Measurements from ENCODE around the gene SLC36A4. TPM values are rescaled to one million over a fixed set of nuclear protein-coding genes. Genes with fewer than 3 reads are reported as not detected.

The SLC36A4 gene
- polyA plus RNA-seq, 1 experiment: 4.6 TPM

DNA sequence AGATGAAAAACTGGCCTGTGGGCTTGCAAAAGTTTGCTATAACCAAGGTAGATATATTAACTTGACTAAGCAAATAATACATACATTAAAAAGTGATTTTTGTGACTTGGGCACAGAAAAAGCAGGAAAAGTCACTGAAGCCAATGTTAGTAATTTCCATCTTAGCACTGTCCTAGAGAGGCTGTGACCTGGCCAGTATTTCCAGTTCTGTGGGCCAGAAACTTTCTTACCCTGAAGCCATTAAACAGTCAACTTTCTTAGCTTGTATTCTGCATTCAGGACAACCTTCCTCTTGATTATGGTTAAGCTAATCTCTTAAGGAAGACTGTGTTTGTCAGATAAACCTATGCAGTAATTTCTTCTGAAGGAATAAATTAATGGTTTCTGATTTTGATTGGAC lies 22.3 kb upstream of the SLC36A4 start:
- POLR2A ChIA-PET: no interaction called here
- H3K27me3 ChIP-seq (ENCODE audit: control insufficient read depth, insufficient read depth, low read length): no peaks in the 10 kb centered on the region
- H3K36me3 ChIP-seq (ENCODE audit: control insufficient read depth, insufficient read depth, low read length): no peaks in the 10 kb centered on the region
- no peak overlapping the region for H3K4me3 ChIP-seq (ENCODE audit: low read depth, low read length)
- CTCF ChIA-PET: interaction anchor here (1.3 to 1.4 kb wide), 2 partner anchors 15 to 277 kb away, joined by 3 to 4 read pairs; no protein-coding TSS in a partner anchor
- TF ChIP-seq, protein P1, sequence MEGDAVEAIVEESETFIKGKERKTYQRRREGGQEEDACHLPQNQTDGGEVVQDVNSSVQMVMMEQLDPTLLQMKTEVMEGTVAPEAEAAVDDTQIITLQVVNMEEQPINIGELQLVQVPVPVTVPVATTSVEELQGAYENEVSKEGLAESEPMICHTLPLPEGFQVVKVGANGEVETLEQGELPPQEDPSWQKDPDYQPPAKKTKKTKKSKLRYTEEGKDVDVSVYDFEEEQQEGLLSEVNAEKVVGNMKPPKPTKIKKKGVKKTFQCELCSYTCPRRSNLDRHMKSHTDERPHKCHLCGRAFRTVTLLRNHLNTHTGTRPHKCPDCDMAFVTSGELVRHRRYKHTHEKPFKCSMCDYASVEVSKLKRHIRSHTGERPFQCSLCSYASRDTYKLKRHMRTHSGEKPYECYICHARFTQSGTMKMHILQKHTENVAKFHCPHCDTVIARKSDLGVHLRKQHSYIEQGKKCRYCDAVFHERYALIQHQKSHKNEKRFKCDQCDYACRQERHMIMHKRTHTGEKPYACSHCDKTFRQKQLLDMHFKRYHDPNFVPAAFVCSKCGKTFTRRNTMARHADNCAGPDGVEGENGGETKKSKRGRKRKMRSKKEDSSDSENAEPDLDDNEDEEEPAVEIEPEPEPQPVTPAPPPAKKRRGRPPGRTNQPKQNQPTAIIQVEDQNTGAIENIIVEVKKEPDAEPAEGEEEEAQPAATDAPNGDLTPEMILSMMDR (IDR thresholded peaks at IDR 0.05; ENCODE audit: insufficient read depth, low read depth, low read length): no peak
- no peak for DNase-seq (ENCODE audit: low read depth)

DNA sequence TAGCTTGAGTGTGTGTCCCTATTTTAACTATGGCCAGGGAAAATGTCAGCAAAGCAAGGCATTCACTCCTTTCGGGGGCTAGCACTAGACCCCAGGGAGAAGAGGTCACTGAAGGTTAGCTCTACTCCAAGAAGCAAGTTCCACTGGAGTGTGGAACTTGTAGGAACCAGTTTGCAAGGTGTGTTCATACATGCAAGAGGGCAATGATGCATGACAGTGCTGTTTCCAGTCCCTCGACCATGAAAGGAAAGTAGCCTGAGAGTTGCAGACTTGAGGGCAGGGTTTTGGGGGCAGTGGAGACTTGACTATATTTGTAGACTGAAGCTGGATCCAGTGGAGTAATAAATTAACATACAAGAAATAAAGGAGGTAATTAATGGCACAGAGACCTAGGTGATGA lies 21.6 kb upstream of the SLC36A4 start:
- Histone ChIP-seq H3K4me3 (ENCODE audit: low read depth, low read length) (no peak overlapping the region), H3K27me3 (ENCODE audit: control insufficient read depth, insufficient read depth, low read length) (no peaks in the 10 kb centered on the region), H3K36me3 (ENCODE audit: control insufficient read depth, insufficient read depth, low read length) (no peaks in the 10 kb centered on the region)
- no peak for DNase-seq (ENCODE audit: low read depth)
- POLR2A ChIA-PET: no interaction called here
- CTCF ChIA-PET: interaction anchor here (1.3 to 1.4 kb wide), 2 partner anchors 15 to 277 kb away, joined by 3 to 4 read pairs; no protein-coding TSS in a partner anchor
- TF ChIP-seq, protein P1 (IDR thresholded peaks at IDR 0.05; ENCODE audit: insufficient read depth, low read depth, low read length): no peak

DNA sequence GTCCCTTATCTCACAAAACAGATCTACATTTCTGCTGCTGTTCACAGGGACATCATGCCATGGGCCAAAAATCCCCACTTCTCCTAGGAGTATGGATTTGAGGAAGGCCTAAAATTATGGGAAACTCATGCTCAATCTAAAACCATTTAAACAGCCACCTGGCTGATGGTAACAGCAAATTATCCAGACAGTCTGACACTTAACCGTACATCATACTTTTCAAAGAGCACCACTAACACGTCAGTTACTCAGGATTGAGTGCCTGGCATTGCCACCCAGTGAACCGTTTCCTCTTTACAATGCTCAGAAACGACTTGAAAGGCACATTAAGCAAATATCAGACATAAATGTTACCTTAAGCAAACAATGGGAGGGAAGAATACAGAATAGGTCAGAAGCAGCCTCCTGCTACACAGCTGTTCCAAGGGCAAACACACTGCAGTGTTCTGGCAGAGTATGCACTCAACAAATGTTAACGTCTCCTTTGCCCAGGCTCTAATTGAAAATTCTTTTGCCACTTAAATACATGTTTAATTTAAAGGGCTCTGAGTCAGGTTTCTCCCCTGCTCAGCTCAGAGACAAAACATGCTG lies 18.8 kb upstream of the SLC36A4 start:
- H3K27me3 ChIP-seq (ENCODE audit: control insufficient read depth, insufficient read depth, low read length): no peaks in the 10 kb centered on the region
- TF ChIP-seq, protein P1 (IDR thresholded peaks at IDR 0.05; ENCODE audit: insufficient read depth, low read depth, low read length): no peak
- no peaks in the 10 kb centered on the region for H3K36me3 ChIP-seq (ENCODE audit: control insufficient read depth, insufficient read depth, low read length)
- DNase-seq (ENCODE audit: low read depth): no peak
- ChIA-PET CTCF (no interaction called here), POLR2A (no interaction called here)
- H3K4me3 ChIP-seq (ENCODE audit: low read depth, low read length): no peak overlapping the region

DNA sequence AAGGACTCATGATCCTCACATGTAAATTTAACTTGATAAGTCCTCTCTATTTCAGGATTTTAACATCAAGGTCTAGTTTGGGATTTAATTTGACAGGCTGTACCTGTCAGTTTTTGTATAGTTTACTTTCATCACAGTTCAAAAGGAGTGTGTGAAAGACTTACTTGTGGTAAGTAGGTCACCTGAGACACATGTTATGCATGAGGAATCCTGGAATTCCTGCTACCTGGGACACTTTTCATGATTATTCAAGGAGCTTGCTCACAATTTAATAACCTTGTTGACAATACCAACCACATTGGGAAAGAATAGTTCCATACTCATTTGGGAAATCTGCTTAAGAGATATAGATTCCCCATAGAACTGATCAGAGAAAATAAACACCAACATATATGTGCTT lies 15.8 kb upstream of the SLC36A4 start:
- TF ChIP-seq, protein P1 (IDR thresholded peaks at IDR 0.05; ENCODE audit: insufficient read depth, low read depth, low read length): no peak
- no peak for DNase-seq (ENCODE audit: low read depth)
- ChIA-PET POLR2A (no interaction called here), CTCF (interaction anchor here (0.5 kb wide), 1 partner anchor 477 kb away, joined by 4 read pairs; no protein-coding TSS in a partner anchor)
- no peak overlapping the region for H3K4me3 ChIP-seq (ENCODE audit: low read depth, low read length)
- H3K27me3 ChIP-seq (ENCODE audit: control insufficient read depth, insufficient read depth, low read length): no peaks in the 10 kb centered on the region; the same call in 1 of the 2 replicates
- no peaks in the 10 kb centered on the region for H3K36me3 ChIP-seq (ENCODE audit: control insufficient read depth, insufficient read depth, low read length)

DNA sequence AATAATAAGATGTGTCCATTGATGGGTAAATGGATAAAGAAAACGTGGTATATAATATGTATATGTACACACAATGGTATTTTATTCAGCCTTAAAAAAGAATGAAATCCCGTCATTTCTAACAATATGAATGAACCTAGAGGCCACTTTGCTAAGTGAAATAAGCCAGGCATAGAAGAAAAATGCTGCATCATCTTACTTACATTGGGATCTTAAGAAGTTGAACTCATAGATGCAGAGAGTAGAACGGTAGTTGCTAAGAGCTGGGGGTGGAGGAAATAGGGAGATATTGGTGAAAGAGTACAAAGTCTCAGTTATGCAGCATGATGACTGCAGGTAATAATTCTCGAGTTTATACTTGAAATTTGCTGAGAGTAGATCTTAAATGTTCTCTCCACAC lies 14.3 kb upstream of the SLC36A4 start:
- H3K36me3 ChIP-seq (ENCODE audit: control insufficient read depth, insufficient read depth, low read length): no peaks in the 10 kb centered on the region
- ChIA-PET POLR2A (no interaction called here), CTCF (interaction anchor here (1.4 kb wide), 1 partner anchor 270 kb away, joined by 7 read pairs; no protein-coding TSS in a partner anchor)
- no peaks in the 10 kb centered on the region; the same call in 1 of the 2 replicates for H3K27me3 ChIP-seq (ENCODE audit: control insufficient read depth, insufficient read depth, low read length)
- no peak for DNase-seq (ENCODE audit: low read depth)
- TF ChIP-seq, protein P1 (IDR thresholded peaks at IDR 0.05; ENCODE audit: insufficient read depth, low read depth, low read length): no peak
- no peak overlapping the region for H3K4me3 ChIP-seq (ENCODE audit: low read depth, low read length)

Measured in BJ (cell line).